PC-9 (cell line): ENCODE results near the gene BUD13.

Source experiments
- EZH2 ChIP-seq: fragments of 200-600 bp; sonication (generic); IDR thresholded peaks from 2 replicates; pipeline ENCODE4 v1.8.0; 2017; ENCODE audit warnings: antibody characterized with exemption, low read depth
- TF ChIP-seq, protein P1 (sequence below): fragments of 200-600 bp; sonication (generic); conservative IDR thresholded peaks from 2 replicates; pipeline ENCODE4 v1.6.1; 2017; ENCODE audit warnings: mixed run types, antibody characterized with exemption, mild to moderate bottlenecking, moderate library complexity

DNA sequence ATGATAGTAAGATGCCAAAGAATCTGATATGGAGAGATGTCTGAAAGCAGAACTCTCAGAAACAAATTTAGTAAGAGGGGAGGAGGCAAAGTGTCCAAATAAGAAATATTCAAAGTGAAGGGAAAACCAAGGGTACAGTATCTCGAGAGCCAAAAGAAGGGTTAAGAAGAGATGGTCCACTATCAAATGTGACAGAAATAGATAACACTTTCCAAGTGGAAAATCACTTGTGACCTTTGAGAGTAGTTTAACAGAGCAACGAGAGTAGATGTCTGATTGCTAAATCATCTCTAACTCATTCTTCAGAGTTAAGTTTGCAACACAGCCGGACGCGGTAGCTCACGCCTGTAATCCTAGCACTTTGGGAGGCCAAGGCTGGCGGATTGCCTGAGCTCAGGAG lies 4.3 kb upstream of the BUD13 start:
- no peak for TF ChIP-seq EZH2
- TF ChIP-seq, protein P1, sequence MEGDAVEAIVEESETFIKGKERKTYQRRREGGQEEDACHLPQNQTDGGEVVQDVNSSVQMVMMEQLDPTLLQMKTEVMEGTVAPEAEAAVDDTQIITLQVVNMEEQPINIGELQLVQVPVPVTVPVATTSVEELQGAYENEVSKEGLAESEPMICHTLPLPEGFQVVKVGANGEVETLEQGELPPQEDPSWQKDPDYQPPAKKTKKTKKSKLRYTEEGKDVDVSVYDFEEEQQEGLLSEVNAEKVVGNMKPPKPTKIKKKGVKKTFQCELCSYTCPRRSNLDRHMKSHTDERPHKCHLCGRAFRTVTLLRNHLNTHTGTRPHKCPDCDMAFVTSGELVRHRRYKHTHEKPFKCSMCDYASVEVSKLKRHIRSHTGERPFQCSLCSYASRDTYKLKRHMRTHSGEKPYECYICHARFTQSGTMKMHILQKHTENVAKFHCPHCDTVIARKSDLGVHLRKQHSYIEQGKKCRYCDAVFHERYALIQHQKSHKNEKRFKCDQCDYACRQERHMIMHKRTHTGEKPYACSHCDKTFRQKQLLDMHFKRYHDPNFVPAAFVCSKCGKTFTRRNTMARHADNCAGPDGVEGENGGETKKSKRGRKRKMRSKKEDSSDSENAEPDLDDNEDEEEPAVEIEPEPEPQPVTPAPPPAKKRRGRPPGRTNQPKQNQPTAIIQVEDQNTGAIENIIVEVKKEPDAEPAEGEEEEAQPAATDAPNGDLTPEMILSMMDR, result no peak
